TTC549 (cell line): ENCODE results near the gene VPS50.
"Not testable (repeated sequence)": the region's sequence is repeated elsewhere in the genome, so short reads cannot be mapped to it uniquely, and the experiment has no call there.

Source experiments
- FAIRE-seq: peaks from 2 replicates; lab custom pipeline; 2012; peaks lifted over from hg19 to GRCh38; lab: Jason Lieb, UNC

The VPS50 gene

GRCh38 chr7:93331706-93332105, 99.5 kb downstream of the VPS50 start:
- FAIRE-seq = no peak

GRCh38 chr7:93332172-93332571, 100.0 kb downstream of the VPS50 start:
- no peak for FAIRE-seq

DNA sequence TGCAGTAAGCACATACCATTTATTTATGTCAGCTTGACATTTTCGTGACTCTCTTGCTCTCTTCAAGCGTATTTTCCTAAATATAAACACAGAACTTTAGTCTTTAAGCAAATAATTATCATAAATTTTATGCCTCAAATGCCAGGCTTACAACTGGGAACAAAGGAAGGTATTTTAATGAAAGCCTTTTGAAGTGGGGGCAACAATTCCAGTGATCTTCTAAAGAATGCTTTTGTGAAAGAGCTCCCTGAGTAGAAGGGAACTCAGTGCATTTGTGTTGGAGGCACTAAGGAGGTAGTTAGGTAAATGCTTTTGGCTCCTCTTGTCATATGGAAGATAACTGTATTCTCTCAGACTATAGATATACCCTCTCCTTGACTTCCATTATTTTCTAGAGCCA, 104.9 kb downstream of the VPS50 start:
- FAIRE-seq = no peak

DNA sequence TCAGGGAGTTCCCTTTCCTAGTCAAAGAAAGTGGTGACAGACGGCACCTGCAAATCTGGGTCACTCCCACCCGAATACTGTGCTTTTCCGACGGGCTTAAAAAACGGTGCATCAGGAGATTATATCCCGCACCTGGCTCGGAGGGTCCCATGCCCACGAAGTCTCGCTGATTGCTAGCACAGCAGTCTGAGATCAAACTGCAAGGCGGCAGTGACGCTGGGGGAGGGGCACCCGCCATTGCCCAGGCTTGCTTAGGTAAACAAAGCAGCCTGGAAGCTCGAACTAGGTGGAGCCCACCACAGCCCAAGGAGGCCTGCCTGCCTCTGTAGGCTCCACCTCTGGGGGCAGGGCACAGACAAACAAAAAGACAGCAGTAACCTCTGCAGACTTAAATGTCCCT, 110.0 kb downstream of the VPS50 start:
- not testable (repeated sequence) for FAIRE-seq

DNA sequence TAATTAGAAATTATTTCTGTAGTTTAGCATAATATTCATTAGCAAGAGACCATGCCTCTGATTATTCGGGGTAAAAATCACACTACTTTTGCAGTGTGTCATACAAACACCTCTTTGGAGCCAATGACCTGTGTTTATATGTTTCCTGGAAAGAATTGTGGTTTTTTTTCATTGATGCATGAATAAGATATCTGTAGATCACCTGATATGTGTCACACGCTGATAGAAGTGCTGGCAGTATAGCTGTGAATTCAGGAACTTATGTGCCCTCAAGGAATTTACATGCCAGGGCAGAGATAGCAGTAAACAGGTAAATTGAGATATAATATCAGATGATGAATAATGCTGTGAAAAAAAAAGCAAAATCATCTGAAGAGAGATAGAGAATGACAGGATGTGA, 118.2 kb downstream of the VPS50 start:
- FAIRE-seq = no peak

- FAIRE-seq = no peak
Measured at GRCh38 chr7:93352881-93353280, 120.7 kb downstream of the VPS50 start.

GRCh38 chr7:93354815-93355214, 122.6 kb downstream of the VPS50 start:
- no peak for FAIRE-seq

- no peak for FAIRE-seq
Measured at GRCh38 chr7:93359520-93360198, 127.5 kb downstream of the VPS50 start.

DNA sequence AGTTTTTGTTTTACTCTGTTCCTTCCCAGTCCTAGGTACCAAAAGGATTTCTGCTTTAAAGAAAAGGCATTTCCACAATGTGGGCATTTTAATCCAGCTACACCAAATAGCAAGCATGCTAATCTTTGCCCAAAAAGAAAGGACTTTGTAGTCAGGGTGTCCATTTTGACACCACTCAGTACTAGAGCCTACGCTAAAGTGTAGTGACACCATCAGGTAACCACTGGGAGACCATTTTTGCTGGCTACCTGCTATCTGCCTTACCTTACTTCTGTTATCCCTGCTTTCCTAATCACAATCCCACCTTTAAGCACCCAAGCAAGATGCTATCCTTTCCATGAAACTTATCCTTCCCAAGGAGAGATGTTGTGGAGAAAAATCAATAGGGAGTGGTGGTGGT, 129.7 kb downstream of the VPS50 start:
- FAIRE-seq = no peak

- FAIRE-seq = no peak
Measured at GRCh38 chr7:93364806-93365205, 132.6 kb downstream of the VPS50 start.

GRCh38 chr7:93365341-93365740, 133.2 kb downstream of the VPS50 start:
- no peak for FAIRE-seq

DNA sequence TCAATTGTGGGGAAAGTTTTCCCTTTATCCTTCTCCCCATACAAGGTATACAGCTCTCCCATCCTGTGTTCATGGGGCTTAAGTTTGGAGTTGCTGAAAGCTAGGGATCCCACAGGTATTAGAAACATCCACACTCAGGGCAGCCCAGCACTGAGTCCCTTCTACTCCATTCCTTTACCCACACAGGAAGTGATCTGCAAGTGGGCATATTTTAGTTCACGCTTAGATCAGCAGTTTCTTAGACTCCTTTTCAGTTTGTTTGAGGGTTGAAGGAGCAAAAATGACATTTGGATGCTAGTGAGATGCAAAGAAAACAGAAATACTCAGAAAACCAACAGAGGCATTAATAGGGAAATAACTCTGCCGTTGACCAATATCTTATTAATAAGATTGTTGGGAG, 134.7 kb downstream of the VPS50 start:
- no peak for FAIRE-seq

GRCh38 chr7:93367254-93367653, 135.1 kb downstream of the VPS50 start:
- no peak for FAIRE-seq

- FAIRE-seq = not testable (repeated sequence)
Measured at GRCh38 chr7:93370937-93371336, 138.8 kb downstream of the VPS50 start.

DNA sequence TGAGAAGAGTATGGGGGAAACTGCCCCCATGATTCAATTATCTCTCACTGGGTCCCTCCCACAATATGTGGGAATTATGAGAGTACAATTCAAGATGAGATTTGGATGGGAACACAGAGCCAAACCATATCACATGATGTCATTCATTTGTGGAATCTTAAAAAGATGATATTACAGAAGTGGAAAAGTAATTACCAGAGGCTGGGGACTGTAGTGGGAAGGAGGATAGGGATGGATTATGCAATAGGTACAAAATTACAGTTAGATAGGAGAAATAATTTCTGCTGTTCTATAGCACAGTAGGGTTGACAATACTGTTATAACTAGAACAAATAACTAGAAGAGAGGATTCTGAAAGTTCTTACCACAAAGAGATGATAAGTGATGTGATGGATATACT, 141.4 kb downstream of the VPS50 start:
- FAIRE-seq = no peak

- FAIRE-seq = peak; percentile 72
Measured at GRCh38 chr7:93374345-93374940, 142.3 kb downstream of the VPS50 start.

DNA sequence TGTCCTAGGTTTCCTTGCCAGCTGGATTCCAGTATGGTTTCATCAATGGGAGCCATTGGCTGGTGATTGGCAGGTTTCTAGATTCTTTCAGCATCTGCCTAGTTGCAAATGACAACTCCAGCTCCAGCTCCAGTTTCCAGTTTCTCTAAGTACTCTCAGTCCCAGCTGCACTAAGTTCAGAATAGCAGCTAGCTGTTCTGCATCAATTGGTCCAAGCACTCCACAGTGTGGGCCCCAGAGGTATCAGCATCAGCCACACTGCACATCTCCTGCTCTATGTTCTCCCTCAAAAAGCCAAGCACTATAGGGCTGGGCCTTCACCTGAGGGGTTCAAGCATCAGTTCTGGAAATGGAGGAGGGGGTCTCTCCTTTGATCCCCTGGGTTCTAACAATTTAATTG, 143.4 kb downstream of the VPS50 start:
- FAIRE-seq = no peak

DNA sequence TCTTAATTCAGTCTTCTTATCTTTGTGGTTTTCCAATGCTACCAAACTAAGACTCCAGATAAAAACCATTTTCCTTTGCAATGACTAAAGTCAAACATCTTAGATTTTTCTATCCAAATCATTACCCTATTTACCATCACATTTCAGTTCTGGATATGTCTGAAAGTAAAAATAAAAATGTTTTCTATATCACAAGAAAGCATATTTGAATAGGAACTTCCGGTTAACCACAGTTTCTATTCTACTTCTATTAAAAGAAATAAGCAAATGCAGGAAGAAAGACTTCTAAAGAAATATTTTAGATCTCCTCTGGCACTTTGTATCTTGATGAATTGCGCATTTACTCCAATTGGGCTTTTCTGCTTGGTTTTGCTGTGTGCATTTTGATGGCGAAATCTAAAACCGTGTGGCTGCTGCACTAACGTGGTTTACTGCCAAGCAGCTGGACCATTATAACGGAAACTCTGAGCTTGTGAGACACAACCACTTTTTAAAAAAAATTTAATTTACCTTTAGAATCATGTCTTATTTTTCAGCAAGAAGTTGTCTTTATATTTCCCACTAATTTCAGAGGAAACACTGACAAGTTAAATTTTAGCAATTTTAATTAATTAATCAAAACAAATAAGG, 146.1 kb downstream of the VPS50 start:
- no peak for FAIRE-seq

GRCh38 chr7:93382362-93382761, 150.2 kb downstream of the VPS50 start:
- FAIRE-seq = no peak

- no peak for FAIRE-seq
Measured at GRCh38 chr7:93390660-93391059, 158.5 kb downstream of the VPS50 start.

- FAIRE-seq = no peak
Measured at GRCh38 chr7:93392984-93393383, 160.8 kb downstream of the VPS50 start.

DNA sequence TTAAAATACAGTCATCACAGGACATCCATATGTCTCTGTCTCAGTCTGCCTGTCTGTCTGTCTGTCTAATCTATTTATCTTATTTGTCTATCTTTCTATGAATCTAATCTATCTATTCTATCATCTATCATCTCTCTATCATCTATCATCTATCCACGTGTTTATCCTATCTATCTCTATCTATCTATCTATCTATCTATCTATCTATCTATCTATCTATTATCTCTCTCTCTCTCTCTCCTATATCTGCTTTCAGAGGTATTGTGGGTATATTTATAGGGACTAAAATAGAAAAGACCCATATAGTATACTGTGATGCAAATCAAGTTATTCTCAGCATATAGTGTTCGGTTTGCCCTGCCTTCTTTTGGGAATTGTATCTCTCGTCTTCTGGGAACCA, 167.5 kb downstream of the VPS50 start:
- no peak for FAIRE-seq

- no peak for FAIRE-seq
Measured at GRCh38 chr7:93402944-93403343, 170.8 kb downstream of the VPS50 start.

DNA sequence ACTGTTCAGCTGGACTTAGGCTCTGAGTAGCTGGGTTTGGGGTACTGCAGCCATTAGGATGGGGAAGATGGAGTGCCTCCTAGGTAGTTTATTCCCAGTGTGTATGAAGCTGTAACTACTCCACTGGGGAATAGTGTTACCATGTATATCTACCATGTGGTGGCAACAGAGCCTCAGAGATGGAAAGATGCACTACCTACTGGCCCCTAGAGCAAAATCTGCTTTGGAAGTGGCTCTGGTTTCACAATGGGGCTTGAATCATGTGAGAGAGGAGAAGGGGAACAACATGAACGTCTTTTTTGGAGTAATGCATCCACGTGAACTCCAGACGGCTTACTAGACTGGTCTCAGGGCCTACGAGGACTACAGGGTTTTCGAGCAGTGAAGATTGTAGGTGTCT, 175.1 kb downstream of the VPS50 start:
- no peak for FAIRE-seq
